ENCODE measurements around the gene ST6GALNAC6.
A peak's percentile ranks its signal among the peaks of the same experiment; 100 is the strongest.
"Not testable (repeated sequence)": the region's sequence is repeated elsewhere in the genome, so short reads cannot be mapped to it uniquely, and the experiment has no call there.

Gene ST6GALNAC6

GRCh38 chr9:127844821-127845359 is 54.5 kb downstream of the ST6GALNAC6 start:
- in situ Hi-C loops (cut with HindIII; ENCODE audit: low sequenced_read_pairs): no loop called here
- no peak for TF ChIP-seq CTCF (IDR thresholded peaks at IDR 0.05; ENCODE audit: low read depth, low read length)

GRCh38 chr9:127841087-127841835 is 58.1 kb downstream of the ST6GALNAC6 start:
- no peak for TF ChIP-seq CTCF (IDR thresholded peaks at IDR 0.05; ENCODE audit: low read depth, low read length)
- no peak for DNase-seq (ENCODE audit: low read depth, low spot score)
- H3K4me3 ChIP-seq (ENCODE audit: low read depth, low read length): no peak overlapping the region
- in situ Hi-C loops (cut with HindIII; ENCODE audit: low sequenced_read_pairs): no loop called here

More at GRCh38 chr9:127844821-127845359, 54.5 kb downstream of the ST6GALNAC6 start:
- no peak overlapping the region for H3K4me3 ChIP-seq (ENCODE audit: low read depth, low read length)
- DNase-seq (ENCODE audit: low read depth, low spot score): no peak

DNA sequence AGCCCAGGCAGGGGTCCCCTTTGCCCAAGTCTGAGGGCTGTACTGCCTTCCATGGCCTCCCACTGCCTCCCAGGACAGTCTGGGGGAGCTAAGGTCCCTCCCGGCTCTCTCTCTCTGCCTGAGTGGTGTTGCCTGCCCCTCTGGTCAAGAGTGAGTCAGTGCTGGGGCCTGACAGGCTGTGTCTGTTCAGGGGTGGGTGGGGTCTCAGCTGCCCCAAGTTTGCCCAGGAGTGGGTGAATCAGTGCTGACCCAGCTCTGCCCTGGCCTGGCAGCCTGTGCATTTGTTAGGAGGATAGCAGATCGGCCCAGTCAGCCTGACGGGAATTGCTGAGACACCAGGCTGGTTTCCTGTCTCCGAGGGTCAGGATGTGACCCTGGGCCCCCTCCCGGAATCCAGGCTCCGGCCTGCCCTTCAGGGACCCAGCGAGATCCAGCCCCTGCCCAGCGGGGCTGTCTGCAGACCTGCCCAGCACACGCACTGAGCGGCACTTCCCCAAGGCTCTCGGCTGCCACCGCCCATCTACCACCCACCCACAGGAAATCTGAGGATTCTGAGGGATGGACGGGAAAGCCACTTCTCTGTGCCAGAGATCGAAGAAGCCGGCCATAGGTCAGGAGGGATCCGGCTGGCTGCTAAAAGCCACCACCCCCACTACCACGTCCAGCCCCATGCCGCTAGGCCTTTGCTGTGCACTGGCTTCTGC is 60.9 kb downstream of the ST6GALNAC6 start:
- no peak overlapping the region for H3K4me3 ChIP-seq (ENCODE audit: low read depth, low read length)
- TF ChIP-seq CTCF (IDR thresholded peaks at IDR 0.05; ENCODE audit: low read depth, low read length): no peak
- in situ Hi-C loops (cut with HindIII; ENCODE audit: low sequenced_read_pairs): no loop called here
- DNase-seq (ENCODE audit: low read depth, low spot score): peak; percentile 90

GRCh38 chr9:127837346-127837745 is 62.1 kb downstream of the ST6GALNAC6 start:
- TF ChIP-seq CTCF (IDR thresholded peaks at IDR 0.05; ENCODE audit: low read depth, low read length): no peak
- no peak overlapping the region for H3K4me3 ChIP-seq (ENCODE audit: low read depth, low read length)
- in situ Hi-C loops (cut with HindIII; ENCODE audit: low sequenced_read_pairs): no loop called here
- peak; percentile 25 for DNase-seq (ENCODE audit: low read depth, low spot score)

DNA sequence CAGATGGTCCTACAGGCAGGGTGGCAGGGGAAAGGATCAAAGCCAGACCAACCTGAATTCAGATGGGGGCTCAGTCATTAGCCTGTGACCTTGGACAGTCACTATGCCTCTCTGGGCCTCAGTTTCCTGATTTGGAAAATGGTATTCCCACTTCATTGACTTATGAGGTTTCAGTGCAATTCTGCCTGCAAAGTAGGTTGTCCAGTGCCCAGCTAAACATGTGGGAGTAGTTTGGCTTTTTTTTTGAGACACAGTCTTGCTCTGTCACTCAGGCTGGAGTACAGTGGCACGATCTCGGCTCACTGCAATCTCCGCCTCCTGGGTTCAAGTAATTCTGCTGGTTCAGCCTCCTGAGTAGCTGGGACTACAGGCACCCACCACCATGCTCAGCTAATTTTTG is 62.8 kb downstream of the ST6GALNAC6 start:
- H3K4me3 ChIP-seq (ENCODE audit: low read depth, low read length); in situ Hi-C loops (cut with HindIII; ENCODE audit: low sequenced_read_pairs); DNase-seq (ENCODE audit: low read depth, low spot score): not testable (repeated sequence)

DNA sequence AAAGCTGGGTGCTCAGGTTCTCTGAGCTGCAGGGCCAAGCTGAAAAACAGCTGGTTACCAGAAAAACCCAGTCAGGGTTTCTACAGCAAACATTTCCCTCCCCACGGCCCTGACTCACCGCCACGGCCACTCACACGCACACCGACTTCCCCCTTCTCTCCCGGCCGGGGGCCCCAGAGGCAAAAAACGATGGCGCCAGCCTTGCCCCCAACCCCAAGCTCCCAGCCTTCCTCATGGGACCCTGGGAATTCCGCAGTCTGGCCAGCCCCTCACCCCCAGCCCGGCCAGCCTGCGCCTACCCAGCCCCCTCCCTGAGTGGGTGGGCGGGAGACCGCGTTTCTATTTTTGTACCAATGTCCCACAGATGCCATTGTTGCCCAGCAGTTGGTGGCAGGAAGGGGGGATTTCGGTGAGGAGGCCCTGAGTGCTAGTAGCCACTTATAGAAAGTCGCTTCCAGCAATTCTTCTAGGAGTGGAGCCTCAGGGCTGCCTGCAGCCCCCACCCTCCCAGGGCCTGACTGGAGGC is 63.3 kb downstream of the ST6GALNAC6 start:
- H3K4me3 ChIP-seq (ENCODE audit: low read depth, low read length): no peak overlapping the region
- in situ Hi-C loops (cut with HindIII; ENCODE audit: low sequenced_read_pairs): no loop called here
- no peak for TF ChIP-seq CTCF (IDR thresholded peaks at IDR 0.05; ENCODE audit: low read depth, low read length)
- DNase-seq (ENCODE audit: low read depth, low spot score): peak; percentile 65
